GM06990 (cell line): ENCODE results near the gene TRPC6.

Experiments
- DNase-seq: peaks from one replicate; pipeline ENCODE4 v3.0.0-alpha.2; 2011; ENCODE audit not compliant: insufficient read length; ENCODE audit errors: extremely low read depth
- H3K27me3 ChIP-seq: replicated peaks from 2 replicates; pipeline ENCODE4 v1.6.0; 2011; ENCODE audit warnings: low read length; ENCODE audit not compliant: control insufficient read depth, insufficient read depth
- H3K36me3 ChIP-seq: 2 replicates; pipeline ENCODE4 v1.5.1; 2011; ENCODE audit warnings: low read length; ENCODE audit not compliant: control insufficient read depth, insufficient read depth
- H3K4me3 ChIP-seq: replicated peaks from 2 replicates; pipeline ENCODE4 v1.5.1; 2011; ENCODE audit warnings: low read depth, mild to moderate bottlenecking, control low read depth, low read length
- CTCF ChIP-seq: IDR thresholded peaks from 2 replicates; pipeline ENCODE4 v1.5.1; 2011; ENCODE audit warnings: low read length, control low read depth, mild to moderate bottlenecking, inconsistent platforms; ENCODE audit not compliant: insufficient read depth, poor library complexity, severe bottlenecking

TRPC6 gene

DNA sequence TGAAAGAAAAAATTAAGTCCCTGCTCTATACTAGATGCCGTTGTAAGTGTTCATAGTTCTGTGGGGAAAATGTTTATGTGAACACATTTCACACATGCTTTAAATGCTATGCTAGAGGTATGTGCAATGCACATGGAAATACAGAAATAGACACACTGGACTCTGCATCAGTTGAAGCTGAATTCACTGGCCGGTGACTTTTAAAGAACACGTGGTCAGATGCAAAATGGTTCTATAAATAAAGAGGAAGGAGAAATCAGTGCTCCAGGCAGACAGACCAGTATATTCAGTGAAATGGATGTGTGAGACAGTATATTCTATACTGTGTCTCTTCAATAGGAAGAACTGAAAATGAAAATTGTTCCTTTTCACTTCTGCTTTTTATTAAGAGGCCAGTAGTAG, 29.9 kb downstream of the TRPC6 start:
- DNase-seq, result peak; percentile 57
- TF ChIP-seq CTCF, result no peak
- H3K36me3 ChIP-seq, result no peaks in the 10 kb centered on the region
- H3K4me3 ChIP-seq, result no peak overlapping the region
- H3K27me3 ChIP-seq, result no peaks in the 10 kb centered on the region

DNA sequence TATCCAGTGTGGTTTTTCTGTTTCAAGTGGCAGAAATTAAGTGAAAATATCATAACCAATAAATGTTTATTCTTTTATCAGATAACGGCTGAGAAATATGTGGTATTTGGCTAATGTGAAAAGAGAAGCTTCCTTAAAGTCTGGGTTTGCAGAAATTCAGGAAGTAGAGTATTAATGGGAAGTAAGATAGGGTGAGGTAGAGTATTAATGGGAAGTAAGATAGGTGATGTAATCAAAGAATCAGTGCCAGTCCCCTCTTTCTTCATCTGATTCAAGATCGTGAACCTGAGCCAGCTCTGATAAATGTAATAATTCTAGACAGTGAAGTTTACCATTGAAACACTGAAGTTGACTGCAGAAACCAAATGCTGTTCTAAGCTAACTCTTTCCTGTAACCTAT, 30.9 kb downstream of the TRPC6 start:
- Histone ChIP-seq H3K36me3 (no peaks in the 10 kb centered on the region), H3K4me3 (no peak overlapping the region), H3K27me3 (no peaks in the 10 kb centered on the region)
- no peak for DNase-seq
- no peak for TF ChIP-seq CTCF

- Histone ChIP-seq H3K27me3 (no peaks in the 10 kb centered on the region), H3K4me3 (no peak overlapping the region), H3K36me3 (no peaks in the 10 kb centered on the region)
- TF ChIP-seq CTCF, result no peak
- DNase-seq, result no peak
These were observed 55.3 kb downstream of the TRPC6 start for GRCh38 chr11:101528541-101528940.

- no peaks in the 10 kb centered on the region for H3K27me3 ChIP-seq
- no peak for DNase-seq
- no peak overlapping the region for H3K4me3 ChIP-seq
- TF ChIP-seq CTCF, result no peak
- no peaks in the 10 kb centered on the region for H3K36me3 ChIP-seq
These were observed 60.1 kb downstream of the TRPC6 start for GRCh38 chr11:101523634-101524260.

GRCh38 chr11:101523193-101523592, 60.6 kb downstream of the TRPC6 start:
- H3K36me3 ChIP-seq, result no peaks in the 10 kb centered on the region
- TF ChIP-seq CTCF, result no peak
- DNase-seq, result no peak
- no peaks in the 10 kb centered on the region for H3K27me3 ChIP-seq
- H3K4me3 ChIP-seq, result no peak overlapping the region

DNA sequence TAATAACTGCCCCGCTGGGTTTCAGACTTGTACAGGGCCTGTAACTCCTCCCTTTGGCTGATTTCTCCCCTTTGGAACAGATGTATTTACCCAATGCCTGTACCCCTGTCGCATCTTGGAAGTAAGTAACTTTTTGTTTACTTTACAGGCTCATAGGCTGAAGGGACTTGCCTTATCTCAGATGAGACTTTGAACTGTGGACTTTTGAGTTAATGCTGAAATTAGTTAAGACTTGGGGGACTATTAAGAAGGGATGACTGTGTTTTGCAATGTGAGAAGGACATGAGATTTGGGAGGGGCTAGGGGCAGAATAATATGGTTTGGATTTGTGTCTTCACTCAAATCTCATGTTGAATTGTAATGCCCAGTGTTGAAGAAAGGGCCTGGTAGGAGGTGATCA, 62.0 kb downstream of the TRPC6 start:
- Histone ChIP-seq H3K36me3 (no peaks in the 10 kb centered on the region), H3K27me3 (no peaks in the 10 kb centered on the region), H3K4me3 (no peak overlapping the region)
- no peak for TF ChIP-seq CTCF
- no peak for DNase-seq
